Amniotic stem cell (primary cell): ENCODE measurements around the gene PEMT.

ENCODE experiments used
- DNase-seq: peaks from one replicate; lab custom pipeline; 2025; lab: John Stamatoyannopoulos, UW

Gene PEMT

GRCh38 chr17:17570798-17571716, 20.5 kb downstream of the PEMT start:
- DNase-seq = no peak

- no peak for DNase-seq
Measured at GRCh38 chr17:17570140-17570797, 21.2 kb downstream of the PEMT start.

DNA sequence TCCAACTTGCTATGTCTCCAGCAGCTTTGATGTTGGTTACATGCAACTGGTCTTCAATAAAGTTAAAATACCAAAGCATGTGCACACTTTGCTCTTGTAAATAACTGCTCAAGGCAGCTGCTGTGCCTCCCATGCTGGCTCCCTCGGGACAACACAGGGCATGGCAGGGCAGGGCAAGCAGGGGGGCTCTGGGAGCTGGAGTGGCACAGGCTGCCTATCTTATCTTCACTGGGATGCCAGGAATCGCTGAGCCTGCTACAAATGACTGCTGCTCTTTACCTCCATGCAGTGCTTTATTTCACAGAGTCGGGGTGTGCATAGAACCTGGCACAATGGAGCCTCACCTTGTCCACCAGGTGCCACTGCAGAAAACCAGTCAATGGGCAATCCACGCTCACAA, 21.8 kb downstream of the PEMT start:
- no peak for DNase-seq

DNA sequence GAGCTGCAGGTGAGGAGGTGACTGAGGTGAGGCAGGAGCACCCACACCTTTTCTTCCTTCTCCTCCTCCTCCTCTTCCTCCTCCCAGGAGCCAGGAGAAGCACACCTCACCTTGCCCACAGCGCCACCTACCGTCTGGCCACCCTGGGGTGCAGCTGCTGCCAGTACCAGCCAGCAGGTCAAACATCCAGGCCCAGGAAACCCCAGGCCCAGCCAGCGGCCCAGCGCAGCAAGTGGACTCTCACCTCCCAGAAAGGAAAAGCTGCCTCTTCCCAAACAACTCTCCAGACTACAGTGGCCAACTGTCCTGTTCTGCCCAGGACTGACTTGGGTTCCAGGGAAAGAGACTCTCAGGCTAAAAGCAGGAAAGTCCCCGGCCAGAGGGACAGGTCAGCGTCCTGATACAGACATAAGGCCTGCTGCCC, 22.7 kb downstream of the PEMT start:
- DNase-seq = no peak

- no peak for DNase-seq
Measured at GRCh38 chr17:17567631-17568030, 23.9 kb downstream of the PEMT start.

- no peak for DNase-seq
Measured at GRCh38 chr17:17566896-17567513, 24.5 kb downstream of the PEMT start.

DNA sequence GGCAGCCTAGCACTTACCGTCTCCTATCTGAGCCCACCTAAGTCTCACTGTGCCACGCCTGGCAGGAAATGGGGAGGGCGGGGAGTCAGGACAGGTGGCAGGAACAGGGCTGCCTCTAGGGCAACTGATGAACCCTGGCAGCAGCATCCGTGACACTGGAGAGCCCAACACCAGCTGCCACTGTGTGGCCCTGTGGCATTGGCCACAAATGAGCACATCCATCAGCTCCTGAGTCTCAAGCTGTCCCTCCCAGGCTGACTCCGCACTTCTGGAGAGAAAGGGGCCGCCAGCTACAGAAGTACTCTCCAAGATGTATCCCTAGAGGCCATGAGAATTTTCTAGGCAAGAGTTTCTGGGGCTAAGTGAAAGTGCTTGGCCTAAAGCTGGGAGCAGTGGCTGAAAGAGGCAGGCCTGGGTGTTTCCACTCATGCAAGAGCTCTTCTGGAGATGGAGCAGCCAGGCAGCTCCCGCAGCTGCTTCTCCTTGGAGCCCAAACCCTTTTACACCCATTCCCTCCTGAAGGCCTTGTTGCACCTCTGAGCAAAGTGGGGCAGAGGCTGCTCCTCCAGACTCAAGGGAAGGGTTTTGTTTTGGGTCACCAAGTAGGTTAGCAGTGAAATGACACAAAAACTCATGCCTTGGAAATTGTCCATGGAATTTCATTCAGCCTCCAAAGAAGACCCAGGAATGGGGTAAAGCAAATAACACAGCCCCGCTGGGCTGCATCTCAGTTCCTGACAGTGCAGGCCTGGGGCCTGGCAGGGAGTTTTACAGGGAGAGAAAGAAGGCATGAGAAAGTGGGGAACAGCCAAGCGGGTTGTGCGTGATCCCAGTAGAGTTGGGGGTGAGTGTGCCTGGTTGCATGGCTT, 25.8 kb downstream of the PEMT start:
- no peak for DNase-seq

DNA sequence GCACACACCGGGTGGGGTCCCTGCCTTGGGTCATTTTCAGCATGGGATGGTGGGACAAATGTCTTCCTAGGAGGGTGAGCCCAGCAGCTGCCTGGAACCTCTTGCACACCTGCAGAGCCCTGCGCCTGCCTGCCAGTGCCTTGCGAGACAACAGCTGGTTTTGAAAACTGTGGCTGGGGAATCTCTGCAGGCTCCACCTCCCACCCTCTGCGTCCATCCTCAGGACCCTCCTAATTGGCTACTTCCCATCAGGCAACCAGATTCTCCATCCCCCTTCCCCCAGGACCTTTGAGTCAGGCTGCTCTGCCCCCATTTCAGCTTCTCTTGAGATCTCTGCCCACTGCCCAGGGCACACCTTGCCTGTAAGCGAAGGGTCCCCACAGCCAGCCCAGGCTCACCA, 26.6 kb downstream of the PEMT start:
- no peak for DNase-seq

- no peak for DNase-seq
Measured at GRCh38 chr17:17564323-17564722, 27.2 kb downstream of the PEMT start.

GRCh38 chr17:17563530-17563929, 28.0 kb downstream of the PEMT start:
- no peak for DNase-seq

DNA sequence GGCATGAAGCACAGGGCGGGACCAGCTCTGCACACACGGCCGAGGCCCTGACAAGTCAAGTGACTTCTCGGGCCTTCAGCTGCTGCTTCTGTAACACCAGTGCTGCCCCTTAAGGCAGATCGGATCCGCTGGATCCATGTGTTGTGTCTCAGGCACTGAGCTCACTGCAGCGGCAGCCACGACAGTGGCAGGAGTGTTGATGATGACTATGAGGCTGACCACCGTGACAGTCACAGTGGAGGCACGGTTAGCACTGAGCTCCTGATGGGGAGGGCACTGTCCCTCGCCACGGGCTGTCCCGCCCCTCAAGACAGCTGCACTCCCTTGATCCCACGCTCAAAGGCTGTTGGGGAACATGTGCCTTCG, 29.4 kb downstream of the PEMT start:
- DNase-seq = no peak

DNA sequence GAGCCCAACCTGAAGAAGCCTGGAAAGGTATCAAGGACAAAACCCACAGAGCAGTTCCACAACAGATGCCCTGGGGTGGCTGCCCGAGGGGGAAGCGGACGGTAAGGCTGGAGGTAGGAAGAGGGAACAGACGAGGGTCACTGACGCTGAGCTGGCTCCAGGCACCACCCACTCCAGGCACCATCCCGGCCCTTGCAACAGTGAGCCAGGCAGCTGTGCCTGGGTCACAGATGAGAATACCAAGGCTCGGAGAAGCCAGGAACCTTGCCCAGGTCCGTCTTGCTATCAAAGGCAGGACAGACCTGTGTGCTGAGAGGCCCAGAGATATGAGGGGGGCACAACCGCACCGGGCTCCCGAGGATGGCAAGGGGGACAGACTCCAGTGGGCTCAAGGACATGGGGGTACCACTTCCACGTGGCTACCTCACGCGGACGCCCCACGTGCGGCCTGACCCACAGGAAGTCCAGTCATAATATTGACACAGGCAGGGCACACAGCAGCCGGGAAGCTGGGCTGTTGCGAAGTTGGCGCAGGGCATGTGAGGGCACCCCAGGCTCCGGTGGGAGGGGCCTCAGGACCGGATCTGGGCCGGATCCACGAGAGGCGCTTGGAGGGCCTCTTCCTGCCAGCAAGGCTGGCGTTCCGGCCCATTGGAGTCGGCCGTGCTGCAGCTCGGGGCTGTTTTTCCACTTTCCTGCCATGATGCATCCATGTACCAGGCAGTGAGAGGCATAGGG, 29.9 kb downstream of the PEMT start:
- no peak for DNase-seq

- no peak for DNase-seq
Measured at GRCh38 chr17:17560975-17561374, 30.5 kb downstream of the PEMT start.

GRCh38 chr17:17560167-17560566, 31.3 kb downstream of the PEMT start:
- DNase-seq = no peak

DNA sequence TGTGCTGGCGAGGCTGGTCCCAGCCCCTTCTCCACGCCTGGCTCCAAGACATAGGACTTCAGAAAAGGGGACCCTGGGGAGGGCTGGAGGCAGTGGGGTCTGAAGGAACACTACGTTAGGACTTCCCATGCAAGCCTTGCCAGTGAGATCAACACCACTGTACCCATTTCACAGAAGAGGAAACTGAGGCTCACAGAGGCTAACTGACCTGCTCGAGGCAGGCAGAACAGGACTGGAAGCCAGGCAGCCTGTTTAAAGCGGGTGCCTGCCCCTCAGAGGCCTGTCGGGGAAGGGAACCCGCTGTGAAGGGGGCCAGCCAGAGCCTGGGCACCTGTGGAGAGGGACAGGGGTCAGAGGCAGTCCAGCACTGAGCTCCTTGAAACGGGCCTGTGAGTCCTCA, 32.3 kb downstream of the PEMT start:
- DNase-seq = no peak

DNA sequence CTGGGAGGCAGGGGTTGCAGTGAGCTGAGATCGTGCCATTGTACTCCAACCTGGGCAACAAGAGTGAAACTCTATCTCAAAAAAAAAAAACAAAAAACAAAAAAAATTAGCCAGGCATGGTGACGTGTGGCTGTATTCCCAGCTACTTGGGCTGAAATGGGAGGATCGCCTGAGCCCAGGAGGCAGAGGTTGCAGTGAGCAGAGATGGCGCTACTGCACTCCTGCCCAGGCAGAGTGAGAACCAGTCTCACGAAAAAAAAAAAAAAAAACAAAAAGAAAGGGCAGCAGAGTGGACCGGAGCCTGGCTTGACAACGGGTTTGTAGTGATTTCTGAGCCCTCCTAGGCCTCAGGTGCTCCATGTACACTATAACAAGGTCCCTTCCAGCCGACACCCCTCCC, 33.1 kb downstream of the PEMT start:
- DNase-seq = no peak

GRCh38 chr17:17557796-17558195, 33.7 kb downstream of the PEMT start:
- DNase-seq = no peak

- no peak for DNase-seq
Measured at GRCh38 chr17:17556671-17557070, 34.8 kb downstream of the PEMT start.

DNA sequence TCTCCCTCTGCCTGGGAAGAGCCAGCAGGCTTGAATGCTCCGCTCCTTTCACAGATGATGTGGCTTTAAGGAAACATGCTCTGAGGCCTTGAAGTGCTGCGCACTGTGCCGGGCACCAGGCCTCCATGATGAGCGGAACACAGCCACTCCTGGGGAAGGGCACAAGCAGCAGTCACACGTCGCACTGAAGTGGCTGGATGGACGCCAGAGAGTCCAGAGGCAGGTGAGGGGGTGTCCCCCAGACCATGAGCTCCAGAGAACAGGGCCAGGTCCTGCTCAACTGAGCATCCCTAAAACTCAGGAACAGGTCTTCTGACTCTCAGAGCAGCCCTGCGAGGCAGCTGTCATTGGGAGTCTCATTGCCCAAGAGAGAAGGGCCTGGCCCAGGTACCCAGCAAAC, 35.6 kb downstream of the PEMT start:
- DNase-seq = no peak

DNA sequence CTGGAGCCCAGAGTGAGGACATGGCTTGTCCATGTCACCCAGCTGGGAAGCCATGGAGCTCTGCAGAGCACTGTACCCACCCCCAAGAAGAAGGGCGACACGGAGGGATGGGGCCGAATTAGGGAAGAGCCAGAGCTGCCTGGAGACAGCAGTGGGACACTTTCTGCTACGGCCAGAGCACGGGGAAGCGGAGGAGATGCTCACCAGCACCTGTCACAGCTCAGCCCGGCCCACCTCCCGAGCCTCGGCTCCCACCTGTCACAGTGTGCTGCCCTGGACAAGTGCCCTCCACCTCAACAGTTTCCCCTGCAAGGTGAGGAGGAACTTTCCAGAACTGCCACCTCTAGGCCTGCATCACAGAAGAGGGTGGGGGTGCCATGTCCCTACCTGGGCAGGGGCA, 36.4 kb downstream of the PEMT start:
- no peak for DNase-seq

DNA sequence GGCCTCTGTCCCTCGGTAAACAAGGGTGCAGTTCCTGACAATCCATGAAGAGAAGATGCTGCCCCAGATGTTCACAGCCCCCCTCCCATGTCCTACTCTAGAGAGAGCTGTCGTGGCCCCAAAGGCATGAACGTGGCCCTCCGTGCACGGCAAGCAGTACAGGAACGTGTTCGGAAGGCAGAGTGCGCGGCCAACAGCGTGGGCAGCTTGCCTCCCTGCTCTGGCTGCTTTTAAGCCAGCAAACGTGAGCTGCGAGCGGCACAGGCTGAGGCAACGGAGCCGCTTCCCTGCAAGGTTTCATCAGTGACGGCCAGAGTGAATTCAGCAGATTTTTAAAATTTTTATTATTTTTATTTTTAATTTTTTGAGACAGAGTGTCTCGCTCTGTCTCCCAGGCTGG, 37.2 kb downstream of the PEMT start:
- DNase-seq = no peak
